Measurements from ENCODE around the gene GAGE10. TPM values are rescaled to one million over a fixed set of nuclear protein-coding genes. Genes with fewer than 3 reads are reported as not detected.

The GAGE10 gene
- total and polyA plus RNA-seq, 5 donors: not detected

DNA sequence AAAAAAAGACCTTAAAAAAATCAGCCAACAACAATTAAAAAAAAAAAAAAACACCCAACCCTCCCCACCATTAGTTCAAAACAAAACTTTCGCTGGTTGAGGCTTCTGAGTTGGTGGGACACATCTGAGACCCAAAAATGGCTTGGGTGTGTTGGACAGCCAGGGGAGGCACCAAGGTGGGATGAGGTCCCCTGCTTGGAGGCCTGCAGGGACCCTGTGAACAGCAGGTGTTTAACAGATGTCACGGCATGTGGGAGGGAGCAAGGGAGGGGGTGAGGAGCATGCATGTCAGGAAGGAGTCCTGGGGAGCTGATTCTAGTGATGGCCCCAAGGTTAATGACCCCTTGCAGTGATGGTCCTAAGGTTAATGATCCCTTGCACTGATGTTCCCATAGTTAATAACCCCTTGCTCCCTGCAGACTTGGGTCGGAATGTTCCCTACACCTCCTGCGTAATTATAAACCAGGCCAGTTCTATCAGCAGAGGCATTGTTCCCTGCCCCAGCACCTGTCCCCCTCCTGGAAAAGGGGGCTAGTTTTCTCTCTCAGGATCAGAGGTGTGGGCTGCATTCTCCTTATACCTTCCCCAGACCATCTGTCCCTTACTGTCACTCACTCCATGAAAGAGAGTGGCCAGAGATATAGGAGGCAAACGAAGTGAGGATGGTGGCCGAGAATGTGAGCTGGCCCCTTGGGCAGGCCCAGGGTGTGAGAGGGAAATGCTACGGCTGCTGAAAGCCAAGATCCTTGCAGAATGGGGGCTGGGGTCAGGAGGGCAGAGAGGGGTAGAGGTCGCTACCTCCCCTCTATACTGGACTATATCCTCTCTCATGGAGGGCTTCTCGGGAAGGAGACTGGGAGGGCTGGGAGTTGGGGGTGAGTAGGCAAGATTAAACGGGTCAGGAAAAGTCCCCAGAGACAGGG, 36.7 kb upstream of the GAGE10 start:
- DNase-seq (no peak), ATAC-seq (no peak)
- WGBS: 75% methylated on average over 10 of the region's 10 CpGs
- Histone ChIP-seq H3K27ac (ENCODE audit: low read length) (no peak overlapping the region), H3K27me3 (ENCODE audit: control insufficient read depth, insufficient read depth) (no peaks in the 10 kb centered on the region), H3K9me3 (ENCODE audit: control insufficient read depth, low read length) (no peaks in the 10 kb centered on the region), H3K4me3 (ENCODE audit: low read length) (no peak overlapping the region), H3K4me1 (ENCODE audit: control insufficient read depth, insufficient read depth, low read length) (no peaks in the 10 kb centered on the region)
- intact Hi-C loops (cut with DNase I): loop anchor here in 1 of 4 donors (10.0 kb wide), 1 partner anchor 72 kb away; no protein-coding TSS in a partner anchor

GRCh38 chrX:49268702-49269009, 34.8 kb upstream of the GAGE10 start:
- Histone ChIP-seq H3K4me1 (ENCODE audit: control insufficient read depth, insufficient read depth, low read length) (no peaks in the 10 kb centered on the region), H3K27me3 (ENCODE audit: control insufficient read depth, insufficient read depth) (no peaks in the 10 kb centered on the region), H3K9me3 (ENCODE audit: control insufficient read depth, low read length) (no peaks in the 10 kb centered on the region), H3K27ac (ENCODE audit: low read length) (peak overlapping the region; percentile 98), H3K4me3 (ENCODE audit: low read length) (peak overlapping the region; percentile 49)
- 0% methylated on average over 4 of the region's 4 CpGs for WGBS
- intact Hi-C loops (cut with DNase I): loop anchor here in 1 of 4 donors (10.0 kb wide), 1 partner anchor 74 kb away; no protein-coding TSS in a partner anchor
- DNase-seq (no peak), ATAC-seq (no peak)

DNA sequence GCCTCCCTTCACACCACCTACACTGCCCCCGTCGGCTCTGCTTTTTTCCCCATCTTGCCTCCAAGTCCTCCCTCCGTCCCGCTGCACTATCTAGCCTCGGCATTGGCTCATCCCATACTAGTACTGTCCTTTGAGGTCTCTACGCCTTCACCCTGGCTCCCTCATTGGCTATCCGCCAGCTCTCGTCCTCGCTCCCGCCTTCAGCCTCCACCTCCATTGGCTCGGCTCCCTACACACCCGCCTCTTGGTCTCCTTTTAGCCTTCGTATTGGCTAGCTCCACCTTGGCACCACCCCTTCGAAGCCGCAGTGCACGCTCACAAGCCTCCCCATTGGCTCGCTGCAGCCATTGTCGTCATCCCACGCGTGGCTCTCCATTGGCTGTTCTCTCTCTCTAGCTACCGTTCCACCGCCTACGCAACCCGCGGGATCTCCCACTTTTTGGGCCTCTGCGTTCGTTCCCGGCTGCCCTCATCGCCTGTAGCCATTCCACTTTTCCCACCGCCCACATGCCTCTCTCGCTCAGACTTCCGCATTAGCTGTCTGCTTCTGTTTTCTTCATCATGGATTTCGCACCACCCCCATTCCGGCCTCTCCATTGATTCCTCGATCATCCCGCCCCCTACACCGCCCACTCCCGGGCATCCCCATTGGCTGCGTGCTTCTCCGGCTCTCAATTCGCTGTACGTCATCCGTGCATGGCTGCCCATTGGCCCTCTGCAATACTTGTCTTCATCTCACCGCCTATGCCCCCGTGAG, 34.3 kb upstream of the GAGE10 start:
- WGBS: 0% methylated on average over 45 of the region's 45 CpGs
- Histone ChIP-seq H3K27ac (ENCODE audit: low read length) (peak overlapping the region; percentile 99), H3K27me3 (ENCODE audit: control insufficient read depth, insufficient read depth) (no peaks in the 10 kb centered on the region), H3K4me1 (ENCODE audit: control insufficient read depth, insufficient read depth, low read length) (no peaks in the 10 kb centered on the region), H3K4me3 (ENCODE audit: low read length) (peak overlapping the region; percentile 64), H3K9me3 (ENCODE audit: control insufficient read depth, low read length) (no peaks in the 10 kb centered on the region)
- intact Hi-C loops (cut with DNase I): loop anchor here in 1 of 4 donors (10.0 kb wide), 1 partner anchor 74 kb away; no protein-coding TSS in a partner anchor
- DNase-seq (peak; percentile 97 to 98 (median 98)), ATAC-seq (peak; percentile 96 to 97)

GRCh38 chrX:49269767-49270248, 33.6 kb upstream of the GAGE10 start, which contains the start of gene PPP1R3F:
TSS of gene PPP1R3F (plus strand) at chrX:49269793. CDS start at chrX:49269870, 77 bp downstream.
- H3K27ac ChIP-seq (ENCODE audit: low read length): peak within 1 kb of the TSS; percentile 99
- no peaks in the 10 kb centered on the region for H3K27me3 ChIP-seq (ENCODE audit: control insufficient read depth, insufficient read depth)
- H3K4me1 ChIP-seq (ENCODE audit: control insufficient read depth, insufficient read depth, low read length): no peaks in the 10 kb centered on the region
- WGBS: 0% methylated on average over 63 of the region's 70 CpGs
- ATAC-seq (peak in 1 of 2 donors; percentile 10), DNase-seq (no peak)
- H3K9me3 ChIP-seq (ENCODE audit: control insufficient read depth, low read length): no peaks in the 10 kb centered on the region
- intact Hi-C loops (cut with DNase I): loop anchor here in 2 of 4 donors (10.0 kb wide), 1 partner anchor 75 kb away; no protein-coding TSS in a partner anchor
- peak within 1 kb of the TSS; percentile 64 for H3K4me3 ChIP-seq (ENCODE audit: low read length)

- 42% methylated on average over 62 of the region's 66 CpGs for WGBS
- H3K27me3 ChIP-seq (ENCODE audit: control insufficient read depth, insufficient read depth): no peaks in the 10 kb centered on the region
- ATAC-seq (no peak), DNase-seq (peak in 2 of 3 donors; percentile 61 to 73)
- H3K27ac ChIP-seq (ENCODE audit: low read length): peak overlapping the region; percentile 99
- no peaks in the 10 kb centered on the region for H3K4me1 ChIP-seq (ENCODE audit: control insufficient read depth, insufficient read depth, low read length)
- intact Hi-C loops (cut with DNase I): loop anchor here in 1 of 4 donors (10.0 kb wide), 1 partner anchor 76 kb away; no protein-coding TSS in a partner anchor
- peak overlapping the region; percentile 64 for H3K4me3 ChIP-seq (ENCODE audit: low read length)
- H3K9me3 ChIP-seq (ENCODE audit: control insufficient read depth, low read length): no peaks in the 10 kb centered on the region
Measured at GRCh38 chrX:49270249-49270921, 33.1 kb upstream of the GAGE10 start.

DNA sequence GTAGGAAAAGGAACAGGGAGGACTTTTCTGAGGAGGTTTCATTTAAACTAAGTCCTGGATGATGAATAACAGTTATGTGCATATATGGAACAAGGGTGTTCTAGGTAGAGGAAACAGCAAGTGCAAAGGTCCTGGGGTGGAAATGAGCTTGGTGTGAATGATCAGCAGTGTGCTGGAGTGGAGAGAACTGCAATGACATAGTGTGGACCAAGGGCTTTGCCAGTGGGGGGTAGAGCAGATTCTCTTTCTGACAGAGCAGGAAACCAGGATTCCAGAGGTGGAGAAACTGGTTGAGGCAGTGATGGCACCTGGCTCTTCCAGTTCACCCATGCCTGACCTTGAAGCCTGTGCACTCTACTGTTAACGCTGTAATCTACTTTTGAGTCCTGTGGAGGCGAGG, 32.1 kb upstream of the GAGE10 start:
- intact Hi-C loops (cut with DNase I): loop anchor here in 1 of 4 donors (10.0 kb wide), 1 partner anchor 77 kb away; no protein-coding TSS in a partner anchor
- no peak for DNase-seq
- H3K4me3 ChIP-seq (ENCODE audit: low read length): peak overlapping the region; percentile 12
- peaks cover 1% of the 10 kb centered on the region for H3K4me1 ChIP-seq (ENCODE audit: control insufficient read depth, insufficient read depth, low read length)
- peak overlapping the region; percentile 32 for H3K27ac ChIP-seq (ENCODE audit: low read length)
- no peaks in the 10 kb centered on the region for H3K9me3 ChIP-seq (ENCODE audit: control insufficient read depth, low read length)
- H3K27me3 ChIP-seq (ENCODE audit: control insufficient read depth, insufficient read depth): no peaks in the 10 kb centered on the region
- no peak for ATAC-seq
- WGBS: 80% methylated on average over 2 of the region's 2 CpGs

- Histone ChIP-seq H3K27ac (ENCODE audit: low read length) (no peak overlapping the region), H3K27me3 (ENCODE audit: control insufficient read depth, insufficient read depth) (no peaks in the 10 kb centered on the region), H3K4me3 (ENCODE audit: low read length) (no peak overlapping the region), H3K9me3 (ENCODE audit: control insufficient read depth, low read length) (no peaks in the 10 kb centered on the region), H3K4me1 (ENCODE audit: control insufficient read depth, insufficient read depth, low read length) (peaks cover 5% of the 10 kb centered on the region)
- 57% methylated on average over 6 of the region's 6 CpGs for WGBS
- no peak for ATAC-seq
- intact Hi-C loops (cut with DNase I): loop anchor here in 1 of 4 donors (10.0 kb wide), 1 partner anchor 78 kb away; no protein-coding TSS in a partner anchor
- no peak for DNase-seq
Measured at GRCh38 chrX:49272421-49272820, 31.0 kb upstream of the GAGE10 start.

GRCh38 chrX:49273181-49273727, 30.2 kb upstream of the GAGE10 start:
- Histone ChIP-seq H3K4me3 (ENCODE audit: low read length) (no peak overlapping the region), H3K9me3 (ENCODE audit: control insufficient read depth, low read length) (no peaks in the 10 kb centered on the region), H3K27ac (ENCODE audit: low read length) (no peak overlapping the region), H3K4me1 (ENCODE audit: control insufficient read depth, insufficient read depth, low read length) (peaks cover 5% of the 10 kb centered on the region), H3K27me3 (ENCODE audit: control insufficient read depth, insufficient read depth) (no peaks in the 10 kb centered on the region)
- intact Hi-C loops (cut with DNase I): loop anchor here in 1 of 4 donors (10.0 kb wide), 1 partner anchor 78 kb away; no protein-coding TSS in a partner anchor
- DNase-seq (no peak), ATAC-seq (no peak)
- 79% methylated on average over 8 of the region's 8 CpGs for WGBS

GRCh38 chrX:49276207-49276606, 27.2 kb upstream of the GAGE10 start:
- no peak for ATAC-seq
- Histone ChIP-seq H3K27me3 (ENCODE audit: control insufficient read depth, insufficient read depth) (no peaks in the 10 kb centered on the region), H3K4me1 (ENCODE audit: control insufficient read depth, insufficient read depth, low read length) (peaks cover 5% of the 10 kb centered on the region), H3K4me3 (ENCODE audit: low read length) (no peak overlapping the region), H3K9me3 (ENCODE audit: control insufficient read depth, low read length) (no peaks in the 10 kb centered on the region), H3K27ac (ENCODE audit: low read length) (no peak overlapping the region)
- no peak for DNase-seq
- intact Hi-C loops (cut with DNase I): loop anchor here in 1 of 4 donors (10.0 kb wide), 1 partner anchor 81 kb away; no protein-coding TSS in a partner anchor
- 64% methylated on average over 1 of the region's 1 CpG for WGBS

Data from right cardiac atrium (tissue), 5 donors.